Astrocyte (in vitro differentiated cells and primary cell): ENCODE measurements around the gene SLC35B2.

Source experiments
- CTCF ChIP-seq: IDR thresholded peaks from 2 replicates; pipeline ENCODE4 v1.5.1; 2011; ENCODE audit warnings: low read depth, mild to moderate bottlenecking, inconsistent platforms, low read length, moderate library complexity; ENCODE audit not compliant: insufficient read depth
- EZH2 ChIP-seq: IDR thresholded peaks from 2 replicates; pipeline ENCODE4 v1.6.1; 2012; ENCODE audit warnings: mild to moderate bottlenecking, low read length, inconsistent platforms; ENCODE audit not compliant: insufficient read depth

DNA sequence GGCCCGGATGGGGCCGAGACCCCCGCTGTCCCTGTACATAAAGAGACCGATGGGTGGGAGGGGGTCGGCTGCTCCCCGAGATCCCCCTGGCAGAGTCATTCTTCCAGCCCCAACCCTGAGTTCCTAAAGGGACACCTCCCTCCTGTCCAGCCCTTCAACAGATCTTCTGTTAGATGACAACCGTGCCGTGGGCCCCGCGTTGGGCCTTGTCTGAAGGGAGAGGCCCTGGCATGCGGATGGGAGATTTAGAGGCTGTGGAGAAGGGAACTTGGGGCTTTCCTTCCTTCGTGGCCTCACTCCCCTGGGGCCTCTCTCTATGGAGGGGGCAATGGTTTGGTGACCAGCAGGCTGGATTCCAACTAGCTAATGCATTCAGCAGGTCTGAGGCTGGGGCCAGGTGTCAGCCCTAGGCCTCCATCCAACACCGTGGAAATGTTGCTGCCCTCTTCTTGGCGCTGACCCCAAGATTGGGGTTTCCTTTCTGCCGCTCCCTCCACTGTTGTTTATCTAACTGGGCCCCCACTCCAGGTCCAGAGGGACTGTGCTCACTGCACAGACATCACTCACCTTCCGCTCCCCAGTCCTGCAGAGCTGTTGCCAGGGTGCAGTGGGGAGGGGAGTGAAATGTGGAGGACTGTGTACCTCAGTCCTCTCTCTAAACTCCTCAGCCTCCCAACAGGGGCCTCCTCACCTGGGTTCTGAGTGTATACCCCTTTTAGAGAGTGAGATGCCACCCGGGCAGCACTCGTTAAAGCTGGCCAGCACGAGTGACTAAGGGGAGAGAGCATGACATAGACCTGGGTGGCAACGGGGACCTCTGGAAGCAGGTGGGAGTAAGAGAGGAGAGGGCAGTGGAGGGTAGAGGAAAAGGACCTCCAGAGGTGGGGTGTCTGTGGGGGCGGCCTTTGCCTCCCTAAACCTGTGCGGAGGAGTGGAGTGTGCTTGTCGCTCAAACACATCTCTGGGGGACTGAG lies 19.6 kb upstream of the SLC35B2 start:
- no peak for TF ChIP-seq CTCF
- TF ChIP-seq EZH2, result no peak
